Posterior vena cava (tissue), 2 donors: ENCODE measurements around the gene HELLS. TPM values are rescaled to one million over a fixed set of nuclear protein-coding genes. Genes with fewer than 3 reads are reported as not detected.
"Not testable (repeated sequence)": the region's sequence is repeated elsewhere in the genome, so short reads cannot be mapped to it uniquely, and the experiment has no call there.

ENCODE experiments used
- DNase-seq: peaks from one replicate; pipeline ENCODE4 v3.0.0-alpha.2; 2020; ENCODE audit warnings: low spot score
- intact Hi-C, 2 donors: fragments of 100-400 bp; cut with DNase I; formaldehyde crosslinking; loops; one replicate each; pipeline versions ENCODE4 v1.14.1 to v1.14.2; 2022 to 2023
- total RNA-seq, 2 donors: library from RNA; stranded (reverse); fragmentation: NEBNext Ultra II Directional; extraction: Animal tissue kit (Norgen Biotek cat#: 25700); gene quantifications; one replicate each; pipeline ENCODE4 v1.2.1, GENCODE V29; 2021
- donor health status: DM: yes; HTN: yes; CAD: no.
- donor health status: DM: yes; HTN: yes; CAD: no.

HELLS gene
- total RNA-seq, 2 donors from 2014 or later, result 3.6 to 5.0 TPM

- intact Hi-C loops, result no loop called here
- no peak for DNase-seq
These were observed 46.0 kb downstream of the HELLS start for GRCh38 chr10:94591461-94592205.

GRCh38 chr10:94602729-94603515, 57.3 kb downstream of the HELLS start:
- intact Hi-C loops, result loop anchor here in 1 of 2 donors (5.0 kb wide), 1 partner anchor 1439 kb away; the partner anchor contains the start of gene CCNJ
- no peak for DNase-seq

- no peak for DNase-seq
- intact Hi-C loops, result no loop called here
These were observed 61.5 kb downstream of the HELLS start for GRCh38 chr10:94607111-94607510.

- DNase-seq, result no peak
- intact Hi-C loops, result no loop called here
These were observed 63.0 kb downstream of the HELLS start for GRCh38 chr10:94608559-94608958.

GRCh38 chr10:94614558-94614957, 69.0 kb downstream of the HELLS start:
- intact Hi-C loops, result no loop called here

GRCh38 chr10:94617389-94617944, 71.9 kb downstream of the HELLS start:
- no peak for DNase-seq
- intact Hi-C loops, result no loop called here

More at GRCh38 chr10:94614558-94614957, 69.0 kb downstream of the HELLS start:
- DNase-seq, result no peak

GRCh38 chr10:94622666-94623205, 77.1 kb downstream of the HELLS start:
- intact Hi-C loops, result no loop called here
- no peak for DNase-seq

GRCh38 chr10:94623572-94623971, 78.0 kb downstream of the HELLS start:
- DNase-seq, result no peak
- intact Hi-C loops, result no loop called here

- intact Hi-C loops, result no loop called here
- no peak for DNase-seq
These were observed 80.9 kb downstream of the HELLS start for GRCh38 chr10:94626476-94626875.

- no peak for DNase-seq
- intact Hi-C loops, result no loop called here
These were observed 81.9 kb downstream of the HELLS start for GRCh38 chr10:94627511-94627910.

GRCh38 chr10:94630017-94630688, 84.6 kb downstream of the HELLS start:
- no peak for DNase-seq
- intact Hi-C loops, result no loop called here

GRCh38 chr10:94631077-94631875, 85.7 kb downstream of the HELLS start:
- DNase-seq, result no peak
- intact Hi-C loops, result no loop called here

- DNase-seq, result no peak
- intact Hi-C loops, result no loop called here
These were observed 87.4 kb downstream of the HELLS start for GRCh38 chr10:94632954-94633353.

GRCh38 chr10:94638097-94638496, 92.5 kb downstream of the HELLS start:
- intact Hi-C loops, DNase-seq: not testable (repeated sequence)

GRCh38 chr10:94639902-94640301, 94.3 kb downstream of the HELLS start:
- no peak for DNase-seq
- intact Hi-C loops, result no loop called here

GRCh38 chr10:94640562-94640961, 95.0 kb downstream of the HELLS start:
- DNase-seq, result no peak
- intact Hi-C loops, result no loop called here

GRCh38 chr10:94641480-94641879, 95.9 kb downstream of the HELLS start:
- no peak for DNase-seq
- intact Hi-C loops, result no loop called here

GRCh38 chr10:94644352-94644751, 98.8 kb downstream of the HELLS start:
- no peak for DNase-seq
- intact Hi-C loops, result no loop called here

GRCh38 chr10:94645285-94645684, 99.7 kb downstream of the HELLS start:
- intact Hi-C loops, result no loop called here
- DNase-seq, result no peak
